ENCODE measurements around the gene PPFIA1.

GRCh38 chr11:70339066-70339465, 68.6 kb downstream of the PPFIA1 start:
- TF ChIP-seq, protein P1, sequence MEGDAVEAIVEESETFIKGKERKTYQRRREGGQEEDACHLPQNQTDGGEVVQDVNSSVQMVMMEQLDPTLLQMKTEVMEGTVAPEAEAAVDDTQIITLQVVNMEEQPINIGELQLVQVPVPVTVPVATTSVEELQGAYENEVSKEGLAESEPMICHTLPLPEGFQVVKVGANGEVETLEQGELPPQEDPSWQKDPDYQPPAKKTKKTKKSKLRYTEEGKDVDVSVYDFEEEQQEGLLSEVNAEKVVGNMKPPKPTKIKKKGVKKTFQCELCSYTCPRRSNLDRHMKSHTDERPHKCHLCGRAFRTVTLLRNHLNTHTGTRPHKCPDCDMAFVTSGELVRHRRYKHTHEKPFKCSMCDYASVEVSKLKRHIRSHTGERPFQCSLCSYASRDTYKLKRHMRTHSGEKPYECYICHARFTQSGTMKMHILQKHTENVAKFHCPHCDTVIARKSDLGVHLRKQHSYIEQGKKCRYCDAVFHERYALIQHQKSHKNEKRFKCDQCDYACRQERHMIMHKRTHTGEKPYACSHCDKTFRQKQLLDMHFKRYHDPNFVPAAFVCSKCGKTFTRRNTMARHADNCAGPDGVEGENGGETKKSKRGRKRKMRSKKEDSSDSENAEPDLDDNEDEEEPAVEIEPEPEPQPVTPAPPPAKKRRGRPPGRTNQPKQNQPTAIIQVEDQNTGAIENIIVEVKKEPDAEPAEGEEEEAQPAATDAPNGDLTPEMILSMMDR (IDR thresholded peaks at IDR 0.05): no peak
- TF ChIP-seq POLR2A (IDR thresholded peaks at IDR 0.05): no peak

Data from testis (tissue), 2 donors.